IPS-NIHi7 (cell line): Measurements from ENCODE around the gene DYNLL2.
"Not testable (repeated sequence)": the region's sequence is repeated elsewhere in the genome, so short reads cannot be mapped to it uniquely, and the experiment has no call there.

Experiments
- DNase-seq: peaks from one replicate; pipeline ENCODE4 v3.0.0; 2012; ENCODE audit warnings: mixed read lengths; ENCODE audit errors: extremely low spot score

Gene DYNLL2

GRCh38 chr17:58101898-58102297, 18.7 kb downstream of the DYNLL2 start:
- DNase-seq = not testable (repeated sequence)

- no peak for DNase-seq
These were observed 21.9 kb downstream of the DYNLL2 start for GRCh38 chr17:58105093-58105492.

DNA sequence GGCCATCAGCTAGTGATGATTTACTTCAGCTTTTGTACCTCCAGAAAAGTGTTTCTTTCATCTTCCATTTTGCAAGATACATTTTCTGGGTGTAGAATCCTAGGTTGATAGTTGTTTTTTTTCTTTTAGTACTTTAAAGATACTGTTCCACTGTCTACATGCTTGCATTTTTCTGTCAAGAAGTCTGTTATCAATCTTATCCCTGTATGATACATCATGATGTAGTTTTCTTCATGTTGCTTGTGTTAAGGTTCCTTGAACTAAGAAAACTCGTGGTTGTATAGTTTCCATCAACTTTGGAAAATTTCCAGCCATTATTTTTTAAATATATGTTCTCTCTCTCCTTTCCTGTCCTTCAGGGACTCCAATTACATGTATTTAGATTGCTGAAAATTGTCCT, 24.1 kb downstream of the DYNLL2 start:
- no peak for DNase-seq

GRCh38 chr17:58109197-58109596, 26.0 kb downstream of the DYNLL2 start:
- no peak for DNase-seq

- DNase-seq = no peak
These were observed 26.8 kb downstream of the DYNLL2 start for GRCh38 chr17:58110012-58110411.

DNA sequence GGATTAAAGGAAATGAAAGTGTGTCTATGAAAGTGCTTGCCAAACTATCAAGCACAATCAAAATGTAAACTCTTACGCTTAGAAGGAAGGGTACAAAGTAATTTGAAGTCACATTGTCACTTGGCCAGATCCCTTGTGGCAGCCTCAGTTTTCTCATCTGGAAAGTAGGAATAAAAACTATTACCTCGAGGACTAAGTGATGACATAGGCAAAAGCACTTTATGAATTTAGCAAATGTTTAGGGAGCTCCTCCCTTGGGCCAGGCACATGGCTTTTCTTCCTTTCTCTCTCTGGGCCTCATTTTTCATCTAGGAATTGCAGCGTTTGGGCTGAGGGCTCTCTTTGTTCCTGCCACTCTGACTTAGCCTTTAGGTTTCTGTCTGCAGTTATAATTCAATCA, 28.5 kb downstream of the DYNLL2 start:
- DNase-seq = no peak

DNA sequence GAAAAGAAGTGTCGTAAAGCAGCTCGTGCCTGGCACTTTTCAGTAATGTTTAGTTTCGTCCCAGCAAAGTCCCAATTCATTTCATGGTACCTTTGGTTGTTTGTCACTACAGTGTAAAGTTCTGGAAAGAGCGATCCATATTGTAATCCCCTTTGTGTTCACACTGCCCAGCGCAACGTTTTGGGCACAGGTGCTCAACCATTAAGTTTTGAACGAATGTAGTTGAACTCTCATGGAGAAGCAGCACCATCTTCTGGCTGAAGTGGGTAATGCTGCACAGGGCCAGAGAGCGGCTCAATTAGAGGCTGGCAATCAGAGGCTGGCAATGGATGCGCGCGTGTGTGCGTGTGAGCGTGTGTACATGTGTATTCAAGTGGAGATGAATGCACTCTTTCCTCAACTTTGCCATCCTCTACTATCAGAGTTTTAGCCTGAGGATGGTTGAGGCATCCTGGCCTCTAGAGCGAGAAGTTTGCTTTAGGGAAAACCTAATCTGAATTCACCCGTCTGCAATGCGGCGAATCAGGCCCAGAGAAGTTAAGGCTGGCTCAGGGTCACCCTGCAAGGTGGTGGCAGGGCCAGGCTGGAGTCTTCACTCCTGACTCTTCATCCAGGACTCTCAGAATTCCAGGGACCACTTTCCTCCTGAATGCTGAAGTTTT, 29.9 kb downstream of the DYNLL2 start:
- peak; percentile 81 for DNase-seq

- DNase-seq = no peak
These were observed 30.7 kb downstream of the DYNLL2 start for GRCh38 chr17:58113947-58114346.

- DNase-seq = no peak
These were observed 34.2 kb downstream of the DYNLL2 start for GRCh38 chr17:58117382-58117781.

GRCh38 chr17:58119491-58119890, 36.3 kb downstream of the DYNLL2 start:
- DNase-seq = no peak

DNA sequence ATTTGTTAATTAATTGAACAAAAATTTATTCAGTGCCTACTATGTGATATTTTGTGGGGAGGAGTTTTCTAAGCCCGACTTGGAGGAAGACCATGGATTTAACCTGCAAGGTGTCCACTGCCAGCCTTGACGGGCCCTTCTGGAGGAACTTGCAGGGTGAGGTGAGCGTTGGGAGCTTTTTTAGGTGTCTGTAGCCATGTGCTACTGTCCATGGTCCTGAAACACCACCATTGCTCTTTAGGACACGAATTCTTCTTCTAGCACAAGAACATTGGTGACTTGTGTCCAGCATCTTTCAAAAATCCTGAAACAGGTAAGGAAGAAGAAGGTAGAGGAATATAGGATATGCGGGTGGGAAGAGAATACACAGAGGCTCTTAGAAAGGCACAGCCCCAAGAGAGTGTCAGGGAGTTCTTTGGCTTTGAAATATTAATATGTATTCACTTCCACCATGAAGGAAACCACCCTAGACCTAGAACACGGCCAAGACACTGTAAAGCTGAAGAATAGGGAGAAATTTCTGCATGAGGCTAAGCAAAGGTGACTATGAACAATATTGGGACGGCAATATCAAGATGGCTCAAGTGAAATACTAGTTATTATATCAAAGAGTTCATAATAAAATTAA, 37.1 kb downstream of the DYNLL2 start:
- peak; percentile 78 for DNase-seq

GRCh38 chr17:58121925-58122324, 38.7 kb downstream of the DYNLL2 start:
- DNase-seq = peak; percentile 69

- no peak for DNase-seq
These were observed 44.6 kb downstream of the DYNLL2 start for GRCh38 chr17:58127846-58128245.

GRCh38 chr17:58132697-58133096, 49.5 kb downstream of the DYNLL2 start:
- not testable (repeated sequence) for DNase-seq

- DNase-seq = peak; percentile 59
These were observed 53.6 kb downstream of the DYNLL2 start for GRCh38 chr17:58136669-58137279.

DNA sequence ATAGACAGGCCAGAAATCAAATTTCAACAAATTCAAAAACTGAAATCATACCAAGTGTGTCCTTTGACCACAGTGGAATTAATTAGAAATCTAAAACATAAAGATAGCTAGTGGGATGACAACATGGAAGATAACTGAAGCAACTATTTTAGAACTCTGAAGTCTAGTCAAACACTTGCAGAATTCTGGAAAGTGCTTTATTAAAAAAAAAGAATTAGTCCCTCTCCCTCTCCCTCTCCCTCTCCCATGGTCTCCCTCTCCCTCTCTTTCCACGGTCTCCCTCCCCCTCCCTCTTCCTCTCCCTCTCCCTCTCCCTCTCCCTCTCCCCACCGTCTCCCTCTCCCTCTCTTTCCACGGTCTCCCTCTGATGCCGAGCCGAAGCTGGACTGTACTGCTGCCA, 58.3 kb downstream of the DYNLL2 start:
- DNase-seq = no peak

DNA sequence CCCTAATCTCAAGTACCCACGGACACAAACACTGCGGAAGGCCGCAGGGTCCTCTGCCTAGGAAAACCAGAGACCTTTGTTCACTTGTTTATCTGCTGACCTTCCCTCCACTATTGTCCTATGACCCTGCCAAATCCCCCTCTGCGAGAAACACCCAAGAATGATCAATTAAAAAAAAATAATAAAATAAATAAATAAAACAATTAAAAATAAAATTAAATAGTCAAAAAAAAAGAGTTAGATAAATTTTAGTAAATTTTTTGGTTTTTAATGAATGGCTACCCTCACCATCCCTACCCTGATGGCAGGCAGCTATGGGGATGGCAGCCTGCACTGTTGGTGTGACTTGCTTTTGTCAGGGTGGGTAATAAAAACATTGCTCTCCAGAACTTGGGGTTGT, 60.1 kb downstream of the DYNLL2 start:
- not testable (repeated sequence) for DNase-seq

- DNase-seq = no peak
These were observed 61.6 kb downstream of the DYNLL2 start for GRCh38 chr17:58144801-58145200.
